DMS79 (cell line): Measurements from ENCODE around the gene OSGEPL1.
"Not testable (repeated sequence)": the region's sequence is repeated elsewhere in the genome, so short reads cannot be mapped to it uniquely, and the experiment has no call there.

Experiments
- DNase-seq: peaks from one replicate; lab custom pipeline; 2025; lab: John Stamatoyannopoulos, UW

Gene OSGEPL1

DNA sequence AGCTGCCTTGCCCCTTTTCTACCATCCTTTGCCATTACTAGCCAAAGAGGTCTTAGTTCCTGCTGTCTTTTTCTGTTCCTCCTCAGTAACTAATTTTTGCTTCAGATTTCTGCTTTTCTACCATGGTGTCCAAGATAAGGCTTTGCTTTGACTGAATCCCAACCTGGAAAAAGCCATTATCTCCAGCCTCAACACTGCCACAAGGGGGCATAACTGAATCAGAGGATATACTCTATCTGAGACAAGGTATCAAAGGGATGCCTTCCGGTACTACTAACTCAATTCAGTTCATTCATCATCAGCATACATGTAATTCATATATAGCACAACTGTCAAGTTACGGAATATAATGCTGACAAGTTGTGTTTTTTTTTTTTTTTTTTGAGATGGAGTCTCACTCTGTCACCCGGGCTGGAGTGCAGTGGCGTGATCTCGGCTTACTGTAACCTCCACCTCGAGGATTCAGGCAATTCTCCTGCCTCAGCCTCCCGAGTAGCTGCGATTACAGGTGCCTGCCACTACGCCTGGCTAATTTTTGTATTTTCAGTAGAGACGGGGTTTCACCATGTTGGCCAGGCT lies 11.4 kb downstream of the OSGEPL1 start:
- no peak for DNase-seq

DNA sequence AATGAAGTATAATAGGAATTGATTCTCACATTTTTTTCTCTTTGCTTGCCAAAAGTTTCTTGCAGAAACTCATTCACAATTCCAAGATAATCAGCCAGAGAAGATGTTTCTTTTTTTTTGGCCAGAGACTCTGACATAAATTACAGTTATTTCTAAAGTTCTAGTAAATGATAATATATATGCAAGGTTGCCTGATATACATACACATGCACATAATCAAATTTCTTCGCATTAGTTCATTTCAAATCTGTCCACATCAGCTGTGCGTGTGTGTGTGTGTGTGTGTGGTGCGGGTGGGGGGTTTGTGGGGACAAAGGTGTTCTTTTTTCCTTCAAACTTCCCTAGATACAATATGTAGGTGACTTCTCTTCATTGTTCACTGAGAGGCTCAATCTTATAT lies 33.2 kb downstream of the OSGEPL1 start:
- no peak for DNase-seq

DNA sequence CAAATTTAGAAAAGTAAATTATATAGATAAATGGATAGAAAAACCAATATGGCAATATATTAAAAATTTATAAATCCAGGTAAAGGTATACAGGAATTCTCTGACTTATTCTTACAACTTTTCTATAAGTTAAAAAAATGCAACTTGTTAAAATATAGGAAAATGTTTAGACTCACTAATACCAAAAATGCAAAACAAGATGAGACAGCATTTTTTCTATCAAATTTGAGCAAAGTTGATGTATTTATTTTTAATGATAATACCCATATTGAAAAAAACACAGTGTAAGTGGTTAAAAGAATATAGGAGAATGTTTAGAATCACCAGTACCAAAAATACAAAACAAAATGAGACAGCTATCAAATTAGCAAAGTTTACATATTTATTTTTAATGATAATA lies 35.7 kb downstream of the OSGEPL1 start:
- DNase-seq, result no peak

DNA sequence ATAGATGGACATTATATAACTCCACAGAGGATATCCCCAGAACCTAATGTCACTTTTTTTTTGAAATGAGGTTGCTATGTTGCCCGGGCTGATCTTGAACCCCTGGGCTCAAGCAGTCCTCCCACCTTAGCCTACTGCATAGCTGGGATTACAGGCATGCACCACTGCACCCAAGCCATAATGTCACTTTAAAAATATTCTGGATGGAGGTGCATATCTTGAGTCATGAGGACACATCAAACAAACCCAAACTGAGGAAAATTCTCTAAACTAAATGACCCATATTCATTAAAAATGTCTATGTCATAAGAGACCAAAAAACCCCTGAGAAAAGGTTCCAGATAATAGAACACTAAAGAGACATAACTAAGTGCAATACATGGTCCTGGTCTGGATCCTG lies 36.3 kb downstream of the OSGEPL1 start:
- no peak for DNase-seq

DNA sequence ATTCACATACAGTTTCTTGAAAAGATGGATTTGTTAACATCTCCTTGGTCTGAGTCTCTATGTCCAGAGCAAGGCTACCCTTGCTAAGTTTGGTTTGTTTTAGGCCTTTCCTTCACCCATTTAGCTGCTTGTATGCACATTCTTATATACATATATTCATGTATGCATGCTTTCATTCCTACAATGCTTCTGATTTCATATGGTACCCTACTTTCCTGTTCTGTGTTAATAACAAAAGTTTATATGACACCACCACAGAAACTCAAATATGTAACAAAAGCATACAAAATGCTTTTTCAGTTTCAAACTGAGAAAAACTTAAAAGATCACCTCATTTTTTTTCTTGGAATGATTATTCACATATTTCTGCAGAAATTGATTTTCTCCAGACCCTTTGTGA lies 39.4 kb downstream of the OSGEPL1 start:
- DNase-seq, result no peak

DNA sequence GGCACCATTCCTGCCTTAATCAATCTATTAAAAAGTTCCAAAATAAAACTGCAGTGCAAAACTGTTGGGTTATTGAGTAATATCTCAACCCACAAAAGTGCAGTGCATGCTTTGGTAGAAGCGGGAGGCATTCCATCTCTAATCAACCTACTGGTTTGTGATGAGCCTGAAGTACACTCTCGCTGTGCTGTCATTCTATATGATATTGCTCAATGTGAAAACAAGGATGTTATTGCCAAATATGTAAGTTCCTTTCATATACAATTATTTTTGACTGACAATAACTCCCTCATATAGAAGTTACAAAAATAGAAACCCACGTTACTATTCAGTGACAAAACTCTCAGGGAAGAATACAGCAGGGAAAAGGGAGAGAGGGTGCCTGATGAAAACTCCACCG lies 43.0 kb downstream of the OSGEPL1 start:
- DNase-seq, result no peak

DNA sequence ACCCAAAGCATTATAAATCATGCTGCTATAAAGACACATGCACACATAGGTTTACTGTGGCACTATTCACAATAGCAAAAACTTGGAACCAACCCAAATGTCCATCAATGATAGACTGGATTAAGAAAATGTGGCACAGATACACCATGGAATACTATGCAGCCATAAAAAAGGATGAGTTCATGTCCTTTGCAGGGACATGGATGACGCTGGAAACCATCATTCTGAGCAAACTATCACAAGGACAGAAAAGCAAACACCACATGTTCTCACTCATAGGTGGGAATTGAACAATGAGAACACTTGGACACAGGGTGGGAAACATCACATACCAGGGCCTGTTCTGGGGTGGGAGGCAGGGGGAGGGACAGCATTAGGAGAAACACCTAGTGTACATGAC lies 45.0 kb downstream of the OSGEPL1 start:
- not testable (repeated sequence) for DNase-seq

DNA sequence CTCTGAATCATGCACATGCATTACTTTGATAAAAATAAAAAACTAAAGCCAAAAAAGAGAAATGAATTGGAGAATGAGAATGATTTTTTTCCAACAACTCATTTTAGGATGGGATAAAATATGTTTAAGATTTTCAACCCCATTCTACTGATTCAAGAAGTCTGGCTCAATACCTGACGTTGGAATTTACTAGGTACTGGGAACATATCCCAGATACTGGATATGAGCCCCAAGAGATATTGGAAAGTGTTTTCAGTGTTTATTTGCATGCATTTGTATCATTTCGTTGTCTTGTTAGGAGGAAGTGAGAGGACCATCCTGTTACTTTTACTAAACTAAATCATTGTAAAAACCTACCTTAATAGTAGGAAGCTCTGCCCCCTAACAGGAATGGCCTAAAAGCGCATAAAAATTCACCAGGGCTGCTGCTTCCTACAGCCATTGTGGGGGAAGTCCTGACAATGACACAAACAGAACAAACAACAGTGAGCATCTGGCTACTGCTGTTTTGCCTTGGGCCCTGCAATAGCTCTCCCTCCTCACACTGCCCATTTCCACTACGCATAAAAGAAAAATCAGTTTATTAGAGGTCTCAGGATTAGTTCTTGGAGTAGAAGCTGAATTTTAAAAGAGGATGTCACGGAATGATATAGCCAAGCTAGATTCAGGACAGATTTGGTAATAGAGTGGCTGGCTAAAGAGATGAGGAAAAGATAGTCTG lies 52.9 kb downstream of the OSGEPL1 start:
- DNase-seq, result no peak

DNA sequence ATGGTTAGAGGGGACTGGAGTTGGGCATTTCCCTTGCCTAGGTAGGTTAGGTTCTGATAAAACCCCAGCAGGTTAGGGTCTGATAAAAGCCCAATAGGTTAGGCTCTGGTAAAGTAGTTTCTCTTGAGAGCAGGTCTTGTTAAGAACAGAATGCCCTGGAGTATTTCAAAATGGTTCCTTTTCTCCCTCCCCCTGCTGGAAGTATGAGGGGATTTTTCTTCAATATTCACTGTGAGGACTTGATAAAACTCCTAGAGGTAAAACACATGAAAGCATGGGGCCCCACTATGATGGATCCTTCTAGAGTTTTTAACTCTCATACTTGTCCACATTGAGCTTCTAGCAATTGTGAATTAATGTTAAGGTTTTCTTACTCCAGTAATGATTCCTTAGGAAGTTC lies 60.5 kb downstream of the OSGEPL1 start:
- no peak for DNase-seq

DNA sequence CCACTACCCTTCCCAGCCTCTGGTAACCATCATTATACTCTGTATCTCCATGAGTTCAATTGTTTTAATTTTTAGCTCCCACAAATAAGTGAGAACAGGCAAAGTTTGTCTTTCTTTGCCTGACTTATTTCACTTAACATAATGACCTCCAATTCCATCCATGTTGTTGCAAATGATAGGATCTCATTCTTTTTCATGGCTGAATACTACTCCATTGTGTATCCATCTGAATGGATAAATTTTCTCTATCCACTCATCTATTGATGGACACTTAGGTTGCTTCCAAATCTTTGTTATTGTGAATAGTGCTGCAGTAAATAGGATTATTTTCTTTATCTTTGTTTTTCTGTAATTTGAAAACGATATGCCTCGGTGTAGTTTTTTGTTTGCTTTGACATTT lies 61.9 kb downstream of the OSGEPL1 start:
- no peak for DNase-seq

DNA sequence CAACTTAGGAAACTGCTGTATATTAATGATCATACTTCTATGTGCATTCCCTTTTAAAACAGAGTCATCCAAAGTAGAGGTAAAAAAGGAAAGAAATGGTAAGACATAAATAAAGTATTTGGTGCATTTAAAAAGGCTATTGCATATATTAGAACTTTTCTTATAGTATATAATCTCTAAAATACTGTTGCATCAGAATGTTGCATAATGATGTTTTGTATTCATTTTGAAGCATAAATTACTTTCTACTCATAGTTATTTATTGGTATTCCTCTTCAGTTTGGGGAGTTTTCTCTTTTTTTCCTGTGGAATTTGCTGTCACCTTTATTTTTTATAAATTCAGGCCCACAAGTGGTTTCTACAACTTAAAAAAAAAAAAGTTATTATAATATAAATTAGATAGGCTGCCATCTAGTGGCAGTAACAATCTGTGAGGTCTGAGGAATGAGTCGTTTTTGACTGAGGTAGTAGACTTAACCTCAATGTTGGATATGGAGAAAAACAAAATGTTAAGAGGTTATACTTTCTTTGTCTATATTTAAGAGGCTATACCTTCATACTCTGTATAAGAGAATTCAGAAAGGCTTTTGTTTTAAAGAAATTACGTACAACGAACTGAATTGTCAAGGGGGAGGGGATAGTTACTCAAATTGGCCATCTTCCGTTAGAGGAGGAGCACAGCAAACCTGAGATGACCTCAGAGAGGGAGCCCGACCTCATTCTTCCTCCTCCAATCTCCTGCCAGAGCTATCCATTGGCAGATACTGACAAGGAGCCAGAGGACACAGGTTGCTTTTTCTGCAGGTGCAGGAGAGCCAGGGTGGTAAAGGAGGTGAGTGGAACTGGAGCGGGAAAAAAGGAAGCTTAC lies 64.3 kb downstream of the OSGEPL1 start:
- no peak for DNase-seq
